T1000 (cell line): ENCODE results near the gene PTP4A2.

ENCODE experiments used
- DNase-seq: peaks from one replicate; lab custom pipeline; 2025; ENCODE audit warnings: mixed read lengths; lab: John Stamatoyannopoulos, UW

Gene PTP4A2

GRCh38 chr1:31938184-31938975, at the start of gene PTP4A2:
Gene PTP4A2, minus strand, starts transcription at chr1:31938368. Its CDS starts 19,303 bp downstream, at chr1:31919065.
- DNase-seq = peak; percentile 94

- DNase-seq = no peak
Measured at GRCh38 chr1:31987135-31987619, 49.0 kb upstream of the PTP4A2 start.

- DNase-seq = no peak
Measured at GRCh38 chr1:31985430-31985829, 47.3 kb upstream of the PTP4A2 start.

GRCh38 chr1:31984419-31985347, 46.5 kb upstream of the PTP4A2 start:
- DNase-seq = no peak

GRCh38 chr1:31981972-31982371, 43.8 kb upstream of the PTP4A2 start:
- no peak for DNase-seq

DNA sequence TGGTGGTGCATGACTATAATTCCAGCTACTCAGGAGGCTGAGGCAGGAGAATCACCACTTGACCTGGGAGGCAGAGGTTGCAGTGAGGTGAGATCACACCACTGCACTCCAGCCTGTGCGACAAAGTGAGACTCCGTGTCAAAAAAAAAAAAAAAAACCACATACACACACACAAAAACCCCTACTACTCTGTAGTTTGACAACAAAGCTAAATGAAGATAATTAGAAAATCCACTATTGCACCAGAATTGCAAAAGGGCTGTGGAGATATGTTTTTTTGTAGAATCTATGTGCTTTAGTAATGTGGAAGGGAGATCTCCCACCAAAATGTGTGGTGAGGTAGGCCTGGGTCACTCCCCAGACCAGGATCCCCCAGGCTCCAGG, 43.3 kb upstream of the PTP4A2 start:
- no peak for DNase-seq

DNA sequence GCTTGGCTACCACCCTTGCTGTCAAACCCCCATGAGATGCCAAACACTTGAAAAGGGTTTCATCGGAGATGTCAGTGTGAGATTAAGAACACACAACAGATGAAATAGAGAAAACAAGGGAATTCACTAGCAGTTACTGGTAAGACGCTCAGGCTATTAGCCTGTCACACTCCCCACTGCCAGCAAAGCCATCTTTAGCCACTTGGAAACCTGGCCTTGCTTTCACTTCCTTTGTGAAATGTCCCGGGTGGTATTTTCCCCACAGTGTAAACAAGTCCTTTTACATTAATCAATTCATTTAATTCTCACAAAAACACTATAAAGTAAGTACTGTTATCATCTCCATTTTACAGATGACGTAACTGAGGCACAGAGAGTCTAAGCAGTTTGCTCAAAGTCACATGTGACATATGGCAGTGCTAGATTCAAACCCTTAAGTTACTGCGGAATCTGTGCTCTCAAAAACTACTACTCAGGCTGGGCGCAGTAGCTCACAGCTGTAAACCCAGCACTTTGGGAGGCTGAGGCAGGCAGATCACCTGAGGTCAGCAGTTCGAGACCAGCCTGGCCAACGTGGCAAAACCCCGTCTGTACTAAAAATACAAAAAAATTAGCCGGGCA, 42.8 kb upstream of the PTP4A2 start:
- no peak for DNase-seq

DNA sequence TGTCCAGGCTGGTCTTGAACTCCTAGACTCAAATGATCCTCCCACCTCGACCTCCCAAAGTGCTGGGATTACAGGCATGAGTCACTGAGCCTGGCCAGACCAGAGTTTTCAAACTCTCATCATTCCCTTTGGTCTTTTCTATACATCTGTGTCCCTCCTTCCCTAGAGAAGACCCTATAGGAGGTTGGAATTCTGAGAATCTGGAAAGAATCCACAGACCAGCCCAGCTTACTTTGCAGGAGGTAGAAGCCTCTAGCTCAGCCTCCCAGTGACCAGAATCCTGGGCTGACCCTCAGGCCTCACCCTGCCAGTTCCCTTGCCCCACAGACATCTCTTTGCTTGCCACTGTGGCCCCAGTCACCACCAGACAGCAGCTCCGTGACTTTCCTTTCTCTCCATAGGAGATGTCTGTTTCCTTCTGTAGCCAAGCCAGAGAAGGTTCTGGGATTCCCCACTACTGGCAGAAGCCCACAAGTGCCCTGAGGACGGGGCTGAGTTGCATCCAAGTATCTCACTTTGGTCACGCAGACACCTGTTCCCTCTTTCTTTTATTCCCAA, 40.8 kb upstream of the PTP4A2 start:
- DNase-seq = no peak

DNA sequence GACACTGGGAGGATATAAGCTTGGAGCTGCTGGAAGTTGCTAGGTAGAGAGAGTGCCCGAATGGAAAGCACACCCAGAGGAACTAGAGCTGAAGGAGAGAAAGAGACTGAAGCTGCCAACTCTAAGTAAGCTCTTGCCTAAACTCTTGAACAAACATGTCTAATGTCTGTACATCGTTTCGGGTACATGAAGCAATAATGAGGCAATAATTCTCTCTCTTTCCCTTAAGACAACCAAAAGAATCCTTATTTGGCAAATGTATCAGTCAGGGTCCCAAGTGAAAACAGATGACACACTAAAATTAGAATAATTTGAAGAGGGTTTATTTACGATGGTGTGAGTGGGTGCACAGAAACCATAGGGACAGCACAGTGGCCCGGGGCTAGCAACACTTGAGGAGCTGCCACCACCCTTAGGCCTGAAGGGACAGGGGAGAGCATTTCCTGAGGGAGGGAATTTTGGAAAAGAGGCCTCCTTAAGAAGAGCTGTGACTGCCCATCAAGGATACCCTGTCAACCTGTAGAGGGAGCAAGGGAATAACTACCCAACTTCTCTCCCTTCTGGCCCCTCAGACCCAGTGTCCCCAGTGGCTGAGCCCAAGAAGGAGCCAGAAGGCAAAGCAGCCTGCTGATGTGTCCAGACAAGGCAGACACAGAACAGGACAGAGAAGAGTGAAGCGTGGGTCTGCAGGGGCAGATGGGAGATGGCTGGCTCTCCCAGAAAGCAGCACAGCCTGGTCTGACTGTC, 39.4 kb upstream of the PTP4A2 start:
- no peak for DNase-seq

DNA sequence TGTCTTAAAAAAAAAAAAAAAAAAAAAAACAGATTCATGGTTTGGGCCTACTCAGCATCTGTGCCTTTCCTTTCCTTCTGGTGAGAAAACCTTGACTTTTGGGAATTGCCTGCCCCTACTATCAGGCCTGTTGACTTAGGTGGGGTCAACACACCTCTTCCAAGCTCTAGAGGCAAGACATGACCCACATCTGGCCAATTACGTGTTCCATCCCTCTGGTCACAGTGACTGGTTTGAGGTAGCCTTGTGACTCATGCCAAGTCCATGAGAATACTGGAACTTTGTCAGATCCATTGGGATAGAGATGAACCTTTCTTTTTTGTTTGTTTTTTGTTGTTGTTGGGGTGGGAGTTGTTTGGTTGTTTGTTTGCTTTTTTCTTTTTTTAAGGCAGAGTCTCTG, 38.2 kb upstream of the PTP4A2 start:
- DNase-seq = no peak

DNA sequence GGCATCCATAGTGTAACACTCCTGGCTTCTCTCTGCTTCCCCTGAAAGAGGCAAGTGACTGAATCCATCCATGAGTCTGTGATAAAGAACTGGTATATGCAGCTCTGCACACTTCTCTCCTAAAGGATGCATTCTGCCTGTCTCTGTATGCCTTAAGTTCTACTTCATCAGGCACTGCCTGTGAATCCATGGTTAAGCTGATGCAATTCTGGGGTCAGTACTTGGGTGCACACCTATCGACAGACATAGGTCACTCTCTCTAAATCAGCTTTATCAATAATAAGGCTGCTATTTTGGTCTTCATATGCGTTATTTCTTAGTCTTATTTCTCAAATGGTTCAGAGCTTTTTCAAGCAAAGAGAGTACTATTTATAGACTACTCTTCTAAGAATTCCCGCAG, 32.7 kb upstream of the PTP4A2 start:
- no peak for DNase-seq

GRCh38 chr1:31961536-31961935, 23.4 kb upstream of the PTP4A2 start:
- DNase-seq = no peak

GRCh38 chr1:31959521-31960340, 21.6 kb upstream of the PTP4A2 start:
- no peak for DNase-seq

- no peak for DNase-seq
Measured at GRCh38 chr1:31957701-31958674, 19.8 kb upstream of the PTP4A2 start.

DNA sequence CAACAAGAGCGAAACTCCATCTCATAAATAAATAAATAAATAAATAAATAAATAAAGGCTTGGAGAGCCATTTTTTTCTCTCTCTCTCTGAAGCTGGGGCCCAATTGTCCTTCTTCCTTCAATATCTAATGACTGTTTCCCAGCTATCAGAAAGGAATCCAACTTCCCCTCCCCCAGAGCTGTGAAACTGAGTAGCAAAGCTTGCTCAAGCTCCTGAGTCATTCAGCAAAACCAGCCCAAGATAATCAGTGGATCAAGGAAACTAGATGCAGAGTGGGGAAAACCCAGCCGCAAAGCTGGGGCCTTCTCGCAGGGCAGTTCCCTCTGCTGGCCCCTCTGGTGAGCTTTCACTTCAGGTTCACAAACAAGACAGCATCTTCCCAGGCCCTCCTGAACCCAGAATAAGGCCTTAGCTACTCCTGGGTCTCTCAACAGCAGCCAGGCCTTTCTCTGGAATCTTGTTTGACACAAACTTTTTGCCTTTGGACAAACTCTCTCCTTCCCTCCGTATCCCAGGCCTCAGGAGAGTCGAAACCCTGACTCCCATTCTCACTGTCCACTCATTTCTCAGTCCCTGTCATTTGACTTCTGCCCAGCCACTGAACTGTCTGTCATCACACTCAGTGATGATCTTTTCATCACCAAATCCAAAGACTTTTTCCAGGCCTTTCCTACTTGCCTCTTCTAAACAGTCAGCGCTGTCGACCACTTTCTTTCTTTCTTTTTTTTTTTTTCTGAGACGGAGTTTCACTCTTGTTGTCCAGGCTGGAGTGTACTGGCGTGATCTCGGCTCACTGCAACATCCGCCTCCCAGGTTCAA, 18.0 kb upstream of the PTP4A2 start:
- DNase-seq = peak; percentile 88

GRCh38 chr1:31954607-31955283, 16.6 kb upstream of the PTP4A2 start:
- peak; percentile 51 for DNase-seq

DNA sequence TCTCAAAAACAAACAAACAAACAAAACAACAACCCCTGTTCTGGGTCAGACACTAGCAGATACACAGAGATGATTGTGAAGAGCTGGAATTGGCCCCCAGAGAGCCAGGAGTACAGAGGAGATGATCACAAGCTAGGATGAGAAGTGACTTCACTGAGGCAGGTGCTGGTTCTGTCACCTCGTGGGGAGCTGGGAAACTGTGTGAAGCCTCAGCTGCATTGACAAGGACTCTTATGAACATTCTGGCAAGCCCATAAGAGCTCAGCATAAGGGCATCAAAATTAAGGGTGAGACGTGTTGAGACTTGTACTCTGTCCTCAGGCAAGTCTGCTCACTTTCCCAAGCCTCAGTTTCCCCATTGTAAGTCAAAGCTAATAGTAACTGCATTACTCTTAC, 14.7 kb upstream of the PTP4A2 start:
- no peak for DNase-seq

DNA sequence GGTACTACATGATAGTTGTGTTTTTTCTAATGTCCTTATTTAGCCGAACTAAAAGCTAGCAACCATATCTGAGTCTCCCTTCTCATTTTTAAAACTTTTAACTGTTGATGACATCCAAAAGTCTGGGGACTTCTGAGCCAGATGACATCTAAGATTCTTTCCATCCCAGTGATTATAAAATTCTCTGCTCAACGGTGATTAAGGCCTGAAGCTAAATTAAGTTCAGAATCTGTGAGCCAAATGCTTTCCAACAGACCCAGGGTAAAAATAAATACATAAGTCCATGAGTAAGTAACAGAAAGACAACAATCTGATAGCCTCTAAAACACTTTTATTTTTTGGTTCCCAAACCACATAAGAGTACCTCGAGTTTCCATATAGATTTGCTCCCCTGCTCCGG, 13.1 kb upstream of the PTP4A2 start:
- no peak for DNase-seq
